Activated naive CD8-positive, alpha-beta T cell treated with anti-CD3 and anti-CD28 coated beads for 36 hours (primary cell): ENCODE results near the gene IL11RA. TPM values are rescaled to one million over a fixed set of nuclear protein-coding genes. Genes with fewer than 3 reads are reported as not detected.
A peak's percentile ranks its signal among the peaks of the same experiment; 100 is the strongest.

ENCODE experiments used
- DNase-seq: peaks from one replicate; pipeline ENCODE4 v3.0.0; 2021
- H3K27ac Mint-ChIP-seq: one replicate; pipeline ENCODE4 v1.8.0; 2022; ENCODE audit warnings: mild to moderate bottlenecking, moderate library complexity, mixed read lengths
- H3K27me3 Mint-ChIP-seq: one replicate; pipeline ENCODE4 v1.8.0; 2022; ENCODE audit warnings: mild to moderate bottlenecking, mixed read lengths
- H3K36me3 Mint-ChIP-seq: one replicate; pipeline ENCODE4 v1.8.0; 2021; ENCODE audit warnings: mild to moderate bottlenecking, mixed read lengths
- H3K4me1 Mint-ChIP-seq: one replicate; pipeline ENCODE4 v1.8.0; 2021; ENCODE audit warnings: mixed read lengths
- H3K4me3 Mint-ChIP-seq: one replicate; pipeline ENCODE4 v1.8.0; 2022; ENCODE audit warnings: mild to moderate bottlenecking, moderate library complexity, mixed read lengths
- H3K9me3 Mint-ChIP-seq: one replicate; pipeline ENCODE4 v1.8.0; 2022; ENCODE audit warnings: mixed read lengths
- total RNA-seq, 2 experiments: library from RNA; stranded (reverse); gene quantifications; one replicate each; pipeline ENCODE4 v1.2.3, GENCODE V29; 2021

The IL11RA gene
- total RNA-seq, 2 experiments from 2014 or later: 12.1 to 13.0 TPM

DNA sequence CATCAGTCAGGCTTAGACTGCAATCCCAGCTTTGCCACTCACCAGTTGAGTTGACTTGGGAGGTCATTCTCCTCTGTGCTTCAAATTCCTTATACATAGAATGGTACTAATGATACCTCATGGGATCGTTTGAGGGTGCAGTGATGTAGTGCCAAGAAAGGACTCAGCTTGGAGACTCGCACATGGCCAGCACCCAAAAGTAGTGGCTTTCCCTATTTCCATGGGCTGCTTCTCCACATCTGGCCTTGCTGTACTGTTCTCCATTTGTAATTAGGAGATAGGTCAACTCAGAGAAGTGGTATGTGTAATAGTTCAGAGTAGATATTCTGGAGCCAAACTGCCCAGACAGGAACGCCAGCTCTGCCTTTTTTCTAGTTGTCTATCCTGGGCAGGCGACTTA, 33.6 kb downstream of the IL11RA start:
- no peaks in the 10 kb centered on the region for H3K27me3 Mint-ChIP-seq
- no peak for DNase-seq
- no peaks in the 10 kb centered on the region for H3K36me3 Mint-ChIP-seq
- H3K27ac Mint-ChIP-seq: no peak overlapping the region
- no peak overlapping the region for H3K4me3 Mint-ChIP-seq
- no peaks in the 10 kb centered on the region for H3K9me3 Mint-ChIP-seq
- H3K4me1 Mint-ChIP-seq: peaks cover 2% of the 10 kb centered on the region

DNA sequence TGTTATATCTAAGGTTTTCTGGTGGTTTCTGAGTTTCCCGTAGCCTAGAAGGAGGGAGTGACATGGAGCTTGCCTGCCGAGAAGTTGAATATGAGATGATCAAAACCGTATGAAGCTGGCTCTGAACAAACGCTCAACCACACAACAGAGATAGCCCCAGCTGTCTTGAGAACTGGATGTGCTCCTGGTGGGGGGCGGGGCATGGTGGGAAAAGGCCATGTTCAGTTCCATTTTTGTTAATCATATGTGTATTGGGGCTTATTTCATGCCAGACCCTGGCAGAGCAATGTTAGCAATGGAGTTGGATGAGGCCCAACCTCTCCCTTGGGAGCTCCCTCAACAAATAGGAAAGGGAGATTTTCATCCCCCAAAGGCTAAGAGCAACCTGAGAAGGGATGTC, 34.2 kb downstream of the IL11RA start:
- no peaks in the 10 kb centered on the region for H3K27me3 Mint-ChIP-seq
- H3K36me3 Mint-ChIP-seq: no peaks in the 10 kb centered on the region
- no peak overlapping the region for H3K27ac Mint-ChIP-seq
- no peak for DNase-seq
- H3K4me1 Mint-ChIP-seq: peaks cover 2% of the 10 kb centered on the region
- H3K9me3 Mint-ChIP-seq: no peaks in the 10 kb centered on the region
- no peak overlapping the region for H3K4me3 Mint-ChIP-seq

DNA sequence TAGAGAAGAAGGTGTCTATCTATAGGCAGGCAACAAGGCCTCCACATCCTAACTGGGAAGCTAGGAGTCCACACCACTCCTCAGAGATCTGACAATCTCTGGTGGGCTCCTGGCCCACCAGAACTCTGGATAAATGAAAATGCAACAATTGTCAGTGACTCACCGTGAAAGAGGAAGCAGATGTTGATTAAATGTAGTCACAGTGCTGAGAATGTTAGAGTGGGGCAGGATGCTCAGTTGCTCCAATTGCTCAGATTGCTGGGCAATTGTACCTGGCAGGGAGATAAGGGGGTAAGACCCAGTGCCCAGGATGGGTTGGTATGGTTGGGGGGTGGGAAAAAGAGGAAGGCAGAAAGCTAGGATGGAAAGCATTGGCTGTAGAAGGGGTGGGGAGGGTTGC, 34.7 kb downstream of the IL11RA start:
- H3K4me3 Mint-ChIP-seq: no peak overlapping the region
- no peak overlapping the region for H3K27ac Mint-ChIP-seq
- DNase-seq: no peak
- H3K9me3 Mint-ChIP-seq: no peaks in the 10 kb centered on the region
- no peaks in the 10 kb centered on the region for H3K27me3 Mint-ChIP-seq
- no peaks in the 10 kb centered on the region for H3K36me3 Mint-ChIP-seq
- peaks cover 2% of the 10 kb centered on the region for H3K4me1 Mint-ChIP-seq

DNA sequence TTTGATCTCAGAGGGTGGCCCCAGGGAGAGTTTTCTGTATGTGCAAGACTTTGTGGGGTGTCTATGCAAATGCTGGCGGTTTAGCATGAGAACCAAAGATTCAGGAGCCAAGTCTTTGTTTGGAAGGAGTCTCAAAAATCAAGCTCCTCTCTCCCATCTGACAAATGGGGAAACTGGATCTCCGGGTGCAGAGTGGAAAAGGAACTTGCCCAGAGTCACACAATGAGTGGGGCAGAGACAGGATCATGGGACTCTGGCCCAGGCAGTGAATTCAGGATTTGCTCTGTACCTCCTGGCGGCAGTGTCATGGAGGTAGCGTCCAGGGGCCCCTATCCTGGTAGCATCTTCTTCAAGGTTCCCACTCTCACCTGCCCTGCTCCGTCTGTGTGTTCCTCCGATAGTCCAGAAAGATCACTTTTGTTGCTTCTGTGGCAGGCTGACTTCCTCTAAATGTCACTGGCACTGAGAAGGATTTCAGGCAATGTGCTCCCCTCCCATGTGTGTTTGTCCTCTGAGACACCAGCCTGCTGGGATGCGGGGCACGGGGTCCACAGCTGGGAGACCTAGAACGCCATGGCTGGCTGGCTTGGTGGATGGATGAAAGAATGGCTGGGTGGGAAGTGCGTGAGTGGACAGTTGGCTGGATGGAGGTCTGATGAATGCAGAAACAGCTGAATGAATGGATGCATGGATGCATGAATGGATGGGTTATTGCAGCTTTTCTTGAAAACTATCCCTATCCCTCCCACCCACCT, 35.5 kb downstream of the IL11RA start:
- Mint-ChIP-seq H3K4me3 (no peak overlapping the region), H3K9me3 (no peaks in the 10 kb centered on the region), H3K36me3 (no peaks in the 10 kb centered on the region), H3K4me1 (peaks cover 2% of the 10 kb centered on the region), H3K27me3 (no peaks in the 10 kb centered on the region), H3K27ac (no peak overlapping the region)
- no peak for DNase-seq

DNA sequence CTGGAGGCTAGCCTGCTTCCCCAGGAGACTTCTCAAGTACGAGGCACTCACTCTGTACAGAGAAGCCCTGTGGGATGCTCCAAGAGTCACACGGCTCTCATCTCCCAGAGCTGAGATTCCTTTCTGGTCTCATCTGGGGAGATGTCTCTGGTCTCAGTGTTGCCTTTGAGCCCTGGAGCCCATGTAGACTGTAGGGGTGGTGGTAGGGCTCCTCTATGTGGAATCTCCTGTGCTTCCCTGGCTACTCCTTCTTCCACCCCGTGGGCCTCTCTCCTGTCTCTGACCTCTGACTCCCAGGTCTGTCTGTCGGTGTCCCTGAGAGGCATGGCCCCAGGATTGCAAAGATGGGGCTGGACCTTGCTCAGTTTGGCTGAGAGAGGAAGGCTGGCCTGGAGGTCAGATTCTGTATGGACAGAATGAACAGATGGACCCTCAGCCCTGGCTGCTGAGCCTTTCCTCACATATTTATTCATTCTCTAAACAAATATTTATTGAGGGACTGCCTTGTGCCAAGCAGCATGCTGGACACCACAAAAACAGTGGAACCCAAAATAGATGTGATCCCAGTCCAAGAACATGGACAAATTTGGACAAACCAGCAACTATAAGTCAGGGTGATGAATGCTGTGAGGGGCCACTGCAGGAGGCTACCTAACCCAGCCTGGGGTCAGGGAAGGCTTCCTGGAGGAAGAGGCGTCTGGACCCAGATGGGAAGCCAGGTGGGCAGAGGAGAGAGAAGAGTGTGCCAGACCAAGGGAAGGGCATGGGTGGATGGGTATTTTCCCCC, 36.5 kb downstream of the IL11RA start:
- H3K4me1 Mint-ChIP-seq: peaks cover 2% of the 10 kb centered on the region
- H3K9me3 Mint-ChIP-seq: no peaks in the 10 kb centered on the region
- no peak overlapping the region for H3K4me3 Mint-ChIP-seq
- H3K27ac Mint-ChIP-seq: no peak overlapping the region
- DNase-seq: no peak
- H3K36me3 Mint-ChIP-seq: no peaks in the 10 kb centered on the region
- no peaks in the 10 kb centered on the region for H3K27me3 Mint-ChIP-seq

DNA sequence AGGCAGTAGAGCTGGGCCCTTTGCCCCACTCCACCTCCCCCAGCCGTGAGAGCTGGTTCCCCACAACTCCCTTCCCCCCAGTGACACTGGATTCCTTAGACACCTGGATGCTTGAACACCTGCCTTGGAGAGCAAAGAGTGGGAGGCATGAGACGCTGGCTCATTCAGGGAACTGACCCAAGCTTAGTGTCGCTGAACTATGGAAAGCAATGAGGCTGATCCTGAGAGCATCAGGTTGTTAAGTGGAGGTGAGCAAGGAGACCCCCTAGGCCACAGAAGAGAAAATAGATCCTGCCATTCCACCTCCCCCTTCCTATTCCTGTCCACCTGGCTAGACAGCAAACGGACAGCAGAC, 37.1 kb downstream of the IL11RA start:
- H3K27me3 Mint-ChIP-seq: no peaks in the 10 kb centered on the region
- H3K27ac Mint-ChIP-seq: no peak overlapping the region
- DNase-seq: no peak
- no peaks in the 10 kb centered on the region for H3K36me3 Mint-ChIP-seq
- H3K9me3 Mint-ChIP-seq: no peaks in the 10 kb centered on the region
- no peak overlapping the region for H3K4me3 Mint-ChIP-seq
- no peaks in the 10 kb centered on the region for H3K4me1 Mint-ChIP-seq

DNA sequence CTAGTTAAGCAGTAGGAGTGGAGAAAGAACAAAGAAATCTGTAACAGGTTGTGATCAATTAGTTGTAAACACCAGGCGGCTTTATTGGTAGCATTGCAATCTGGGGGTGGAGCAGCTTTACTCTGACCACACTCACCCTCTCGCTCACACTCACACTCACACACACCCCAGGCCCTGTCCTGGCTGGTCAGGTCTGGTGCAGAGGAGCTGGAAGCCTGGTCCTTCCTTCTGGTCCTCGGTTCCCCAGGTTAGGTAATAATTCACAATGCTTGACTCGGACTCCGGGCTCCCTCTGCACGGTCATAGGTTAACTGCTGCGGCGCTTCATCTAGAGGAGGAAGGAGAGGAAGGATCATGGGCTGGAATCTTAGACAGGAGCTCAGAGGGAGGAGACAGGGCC, 37.5 kb downstream of the IL11RA start:
- no peaks in the 10 kb centered on the region for H3K9me3 Mint-ChIP-seq
- no peak overlapping the region for H3K4me3 Mint-ChIP-seq
- H3K4me1 Mint-ChIP-seq: no peaks in the 10 kb centered on the region
- no peaks in the 10 kb centered on the region for H3K27me3 Mint-ChIP-seq
- no peaks in the 10 kb centered on the region for H3K36me3 Mint-ChIP-seq
- DNase-seq: no peak
- no peak overlapping the region for H3K27ac Mint-ChIP-seq

DNA sequence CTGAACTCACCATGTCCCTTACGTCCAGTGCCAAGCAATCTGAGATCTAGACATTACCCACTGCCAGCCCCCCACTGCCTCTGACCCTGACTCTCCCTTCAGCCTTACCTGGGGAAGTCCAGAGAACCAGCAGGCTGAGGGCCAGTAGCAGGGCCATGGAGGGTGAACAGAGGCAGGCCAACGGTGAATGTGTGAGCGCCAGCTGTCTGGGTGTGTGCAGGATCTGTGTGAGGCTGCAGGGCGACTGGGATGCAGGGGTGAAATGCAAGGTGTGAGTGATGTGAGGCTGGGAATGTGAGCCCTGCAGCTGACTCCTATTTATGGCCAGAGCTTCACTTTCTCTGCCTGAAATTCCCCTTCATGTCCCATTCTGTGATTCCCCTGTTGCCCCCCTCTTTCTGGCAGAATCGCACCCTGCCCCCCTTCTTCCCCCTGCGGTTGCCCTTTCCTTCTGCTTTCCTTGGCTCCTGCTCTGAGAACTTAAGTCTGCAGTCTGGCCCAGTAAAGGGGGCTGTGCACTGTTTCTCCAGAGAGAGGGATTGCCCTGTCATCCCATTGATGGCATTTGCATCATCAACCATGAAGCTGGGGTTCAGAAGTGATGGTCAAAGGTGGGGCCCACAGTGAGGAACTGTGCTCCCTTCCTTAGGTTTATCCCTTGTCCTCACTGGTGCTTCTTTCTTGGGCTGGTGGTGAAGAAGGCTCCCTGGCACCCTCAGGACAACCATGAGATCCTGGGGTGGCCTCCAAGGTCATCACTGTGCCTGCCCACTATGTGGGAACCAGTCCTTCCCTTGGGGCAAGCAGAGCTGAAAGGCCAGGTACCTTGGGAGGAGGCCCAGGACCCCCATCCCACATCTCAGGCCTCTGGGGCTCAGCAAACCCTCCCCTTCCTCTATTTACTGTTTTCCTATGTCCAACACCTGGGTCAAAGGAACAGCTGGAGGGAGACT, 39.3 kb downstream of the IL11RA start, which contains the start of gene CCL19:
CCL19 (minus strand) TSS at position 294 of the 953 bp plus-strand sequence; CDS start at position 157, 137 bp downstream.
- DNase-seq: no peak
- Mint-ChIP-seq H3K36me3 (no peaks in the 10 kb centered on the region), H3K4me3 (no peak within 1 kb of the TSS), H3K9me3 (no peaks in the 10 kb centered on the region), H3K27ac (no peak within 1 kb of the TSS), H3K27me3 (no peaks in the 10 kb centered on the region), H3K4me1 (no peaks in the 10 kb centered on the region)

DNA sequence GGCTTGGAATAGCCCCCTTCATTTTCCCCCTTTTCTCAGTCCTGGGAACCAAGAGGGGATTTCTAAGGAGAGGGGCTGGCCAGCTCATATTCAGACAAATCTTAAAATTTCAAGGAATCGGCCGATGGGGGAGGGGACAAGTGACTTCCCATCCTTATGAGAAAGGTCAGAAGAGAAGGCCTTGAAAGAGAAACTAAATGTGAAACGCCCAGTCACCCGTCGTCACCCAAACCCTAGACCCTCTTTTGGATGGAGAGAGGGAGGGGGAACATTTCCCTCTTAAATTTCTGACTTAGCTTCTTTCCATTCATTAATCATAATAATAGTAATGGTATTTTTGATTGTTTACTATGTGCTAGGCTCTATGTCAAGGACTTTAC, 39.9 kb downstream of the IL11RA start:
- H3K4me1 Mint-ChIP-seq: no peaks in the 10 kb centered on the region
- no peak overlapping the region for H3K27ac Mint-ChIP-seq
- no peaks in the 10 kb centered on the region for H3K9me3 Mint-ChIP-seq
- no peaks in the 10 kb centered on the region for H3K36me3 Mint-ChIP-seq
- no peaks in the 10 kb centered on the region for H3K27me3 Mint-ChIP-seq
- H3K4me3 Mint-ChIP-seq: no peak overlapping the region
- DNase-seq: no peak

DNA sequence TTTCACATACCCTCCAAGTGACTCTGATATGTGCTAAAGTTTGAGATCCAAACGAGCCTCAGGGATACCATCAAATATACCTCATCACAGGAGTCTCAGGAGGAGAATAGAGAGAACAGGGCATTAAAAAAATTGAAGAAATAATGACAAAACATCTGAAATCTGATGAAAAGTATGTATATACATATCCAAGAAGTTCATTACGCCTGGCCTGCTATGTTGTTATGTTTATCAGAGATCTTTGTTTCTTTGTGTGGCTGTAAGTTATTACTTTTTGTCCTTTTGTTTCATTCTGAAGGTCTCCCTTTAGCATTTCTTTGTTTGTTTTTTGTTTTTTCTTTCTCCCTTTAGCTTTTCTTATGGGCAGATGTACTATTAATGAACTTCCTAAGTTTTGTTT, 41.6 kb downstream of the IL11RA start:
- Mint-ChIP-seq H3K9me3 (no peaks in the 10 kb centered on the region), H3K36me3 (no peaks in the 10 kb centered on the region), H3K27me3 (no peaks in the 10 kb centered on the region), H3K4me3 (no peak overlapping the region), H3K4me1 (no peaks in the 10 kb centered on the region), H3K27ac (no peak overlapping the region)
- no peak for DNase-seq

DNA sequence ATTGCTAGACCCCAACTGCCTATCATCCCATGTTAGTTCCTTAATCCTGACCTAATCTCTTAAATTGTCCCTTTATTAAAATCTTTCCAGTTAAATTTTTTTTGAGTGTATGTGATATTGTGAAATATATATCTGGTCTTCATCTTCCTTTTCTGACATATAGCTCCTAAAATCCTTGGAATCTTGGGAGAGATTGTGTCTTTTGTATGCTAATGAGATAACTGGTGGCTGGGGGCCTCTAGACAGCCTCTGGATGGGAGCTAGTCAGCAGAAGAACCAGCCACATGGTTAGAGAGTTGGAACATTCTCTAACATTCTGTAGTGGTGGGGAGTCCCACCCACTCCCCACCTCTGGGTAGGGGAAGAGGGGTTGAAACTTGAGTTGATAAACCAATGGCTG, 42.8 kb downstream of the IL11RA start:
- Mint-ChIP-seq H3K4me3 (no peak overlapping the region), H3K27ac (no peak overlapping the region), H3K36me3 (no peaks in the 10 kb centered on the region), H3K9me3 (no peaks in the 10 kb centered on the region), H3K27me3 (no peaks in the 10 kb centered on the region), H3K4me1 (no peaks in the 10 kb centered on the region)
- no peak for DNase-seq

DNA sequence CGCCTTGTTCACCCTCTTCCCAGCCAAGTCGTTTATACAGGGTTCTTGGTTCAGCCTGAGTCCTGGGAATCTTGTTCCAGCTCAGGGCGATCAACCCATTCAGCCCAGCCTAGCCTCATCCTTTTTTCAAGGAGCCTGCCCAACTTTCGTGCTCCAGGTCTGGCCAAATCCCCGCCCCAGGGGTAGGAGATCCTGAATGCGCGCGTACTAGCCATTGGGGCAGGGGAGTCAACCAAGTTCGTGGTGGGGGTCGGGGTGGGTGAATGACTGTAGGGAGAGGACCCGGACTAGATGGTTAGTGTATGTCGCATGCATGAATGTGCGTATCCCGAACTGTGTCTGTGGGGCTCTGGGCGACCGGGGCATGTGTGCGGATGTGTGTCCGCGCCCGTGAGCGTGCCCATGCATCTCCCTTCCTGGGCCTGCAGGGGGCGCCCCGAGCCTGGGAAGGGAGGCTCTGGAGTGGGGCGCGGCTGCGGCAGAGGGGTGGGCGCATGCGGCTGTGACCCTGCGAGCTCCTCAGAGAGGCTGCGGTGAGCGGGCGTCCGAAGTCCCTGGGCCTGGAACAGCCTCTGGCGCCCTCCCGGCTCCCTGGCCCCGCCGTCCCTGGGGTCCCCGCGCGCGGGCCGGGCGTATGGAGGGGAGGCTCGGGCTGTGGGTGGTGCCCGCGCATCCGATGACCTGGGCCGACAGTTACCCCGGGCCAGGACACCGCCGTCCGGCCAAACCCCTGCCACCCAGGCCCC, 49.2 kb downstream of the IL11RA start:
- Mint-ChIP-seq H3K9me3 (no peaks in the 10 kb centered on the region), H3K27me3 (peaks cover 4% of the 10 kb centered on the region), H3K27ac (no peak overlapping the region), H3K4me3 (peak overlapping the region; percentile 77), H3K36me3 (no peaks in the 10 kb centered on the region), H3K4me1 (peaks cover 10% of the 10 kb centered on the region)
- peak; percentile 84 for DNase-seq

DNA sequence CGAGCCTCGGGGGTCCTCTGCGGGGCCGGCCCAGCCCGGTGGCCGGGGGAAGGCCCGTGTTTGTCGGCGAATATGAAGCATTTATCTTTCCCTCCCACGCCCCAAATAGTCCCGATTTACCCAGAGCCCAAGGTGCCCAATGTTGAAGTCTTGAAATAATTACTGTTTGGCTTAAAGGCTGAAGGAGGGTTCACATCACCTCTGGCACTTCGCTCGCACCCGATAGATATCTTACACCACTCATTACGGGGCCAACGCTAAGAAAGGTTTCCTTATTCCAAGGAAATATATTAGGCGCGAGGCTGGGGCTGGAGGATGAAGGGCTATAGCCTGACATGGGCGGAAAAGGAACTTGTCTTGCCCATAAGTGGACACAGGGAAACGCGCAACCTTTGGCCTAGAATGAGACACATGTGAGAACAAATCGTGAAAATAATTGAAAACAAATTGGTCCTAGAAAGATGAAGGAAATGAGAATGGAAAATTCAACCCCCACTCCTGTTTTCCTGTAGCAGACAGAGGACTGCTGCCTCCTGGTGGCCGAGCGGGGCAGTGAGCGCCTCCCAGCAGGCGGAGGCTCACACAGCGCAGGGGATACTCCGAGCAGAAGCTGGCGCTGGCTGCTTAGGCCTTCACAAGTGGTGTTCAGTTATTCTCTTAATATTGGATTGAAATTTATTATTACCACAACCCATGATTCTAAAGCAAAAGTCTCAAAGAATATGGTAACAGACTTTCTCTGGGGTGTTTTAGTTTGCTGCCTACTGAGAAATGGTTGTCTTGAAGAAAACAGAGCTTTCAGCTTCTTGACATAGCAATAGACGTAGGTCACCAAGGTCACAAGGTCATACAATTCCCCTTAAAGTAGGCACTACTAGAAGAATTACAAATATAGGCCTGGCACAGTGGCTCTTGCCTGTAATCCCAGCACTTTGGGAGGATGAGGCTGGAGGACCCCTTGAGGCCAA, 50.1 kb downstream of the IL11RA start:
- peak; percentile 82 for DNase-seq
- Mint-ChIP-seq H3K4me3 (peak overlapping the region; percentile 77), H3K27me3 (peaks cover 4% of the 10 kb centered on the region), H3K4me1 (peaks cover 10% of the 10 kb centered on the region), H3K9me3 (no peaks in the 10 kb centered on the region), H3K27ac (no peak overlapping the region), H3K36me3 (no peaks in the 10 kb centered on the region)

DNA sequence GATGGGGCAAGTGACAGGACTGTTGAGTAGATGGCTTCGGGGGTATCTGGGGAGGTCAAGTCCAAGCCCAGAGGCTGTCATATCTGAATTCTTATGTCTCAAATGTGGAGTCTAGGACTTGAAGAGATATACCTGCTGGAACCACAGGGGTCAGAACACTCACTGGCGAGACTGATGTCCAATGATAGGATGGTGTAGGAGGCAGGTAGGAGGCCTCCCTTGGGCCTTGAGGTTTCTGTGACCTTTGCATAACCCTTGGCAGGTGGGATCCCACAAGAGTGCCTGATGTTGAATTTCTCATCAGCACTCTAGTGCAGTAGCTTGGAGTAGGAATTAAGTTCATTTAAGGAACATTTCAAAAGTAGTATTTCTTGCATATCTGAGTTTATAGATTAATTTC, 55.1 kb downstream of the IL11RA start:
- no peak overlapping the region for H3K27ac Mint-ChIP-seq
- H3K27me3 Mint-ChIP-seq: no peaks in the 10 kb centered on the region
- H3K4me1 Mint-ChIP-seq: peaks cover 2% of the 10 kb centered on the region
- H3K4me3 Mint-ChIP-seq: no peak overlapping the region
- no peaks in the 10 kb centered on the region for H3K36me3 Mint-ChIP-seq
- no peak for DNase-seq
- H3K9me3 Mint-ChIP-seq: no peaks in the 10 kb centered on the region
